ENCODE results near the gene KMO. TPM values are rescaled to one million over a fixed set of nuclear protein-coding genes. Genes with fewer than 3 reads are reported as not detected.

KMO gene
- total and polyA plus RNA-seq, 2 of the 8 experiments (the other 6 are each of a cell fraction or from before 2014, with no cell fraction given) = not detected

DNA sequence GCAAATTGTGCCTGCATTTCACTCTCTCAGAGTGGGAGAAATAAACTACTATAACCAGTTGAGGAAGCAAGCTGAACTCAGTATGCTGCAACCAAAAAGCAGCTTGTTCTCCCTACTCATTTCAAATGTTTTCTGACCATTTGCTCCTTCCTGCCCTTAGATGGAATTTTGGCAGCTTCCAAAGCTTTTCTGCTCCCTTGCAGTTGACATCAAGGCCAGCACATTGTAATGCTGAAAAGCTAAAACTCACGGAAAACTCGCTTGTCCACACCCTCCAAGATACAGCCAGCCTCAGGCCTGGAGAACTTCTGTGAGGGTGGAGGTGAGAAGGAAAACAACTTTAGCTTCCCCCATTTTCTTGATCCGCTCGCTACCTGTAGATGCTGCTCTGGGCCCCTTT lies 113.0 kb downstream of the KMO start:
- H3K56ac ChIP-seq (replicated peaks; ENCODE audit: insufficient read length, low read depth, low read length) = no peak overlapping the region
- no peak overlapping the region for H4K91ac ChIP-seq (replicated peaks; ENCODE audit: insufficient read length, low read length)
- H3K79me1 ChIP-seq (ENCODE audit: low read depth, low read length) = no peaks in the 10 kb centered on the region
- no peak overlapping the region for H3K27ac ChIP-seq (ENCODE audit: low read depth, low read length)
- no peak overlapping the region for H3K9ac ChIP-seq (replicated peaks in 1 of 4; ENCODE audit: extremely low read depth in 1 of 4, low read depth in 3 of 4, low read length in 3 of 4)
- H3K4me1 ChIP-seq (replicated peaks in 1 of 4; ENCODE audit: control insufficient read depth in 3 of 4, insufficient read depth in 4 of 4, low read length in 3 of 4) = no peaks in the 10 kb centered on the region; a peak in 2 of 7 replicates
- H2BK5ac ChIP-seq (ENCODE audit: low read depth, low read length) = no peak overlapping the region
- no peak overlapping the region for H2AK5ac ChIP-seq (ENCODE audit: low read depth, low read length)
- H2BK120ac ChIP-seq (replicated peaks; ENCODE audit: low read depth, low read length) = no peak overlapping the region
- no peak overlapping the region for H2BK20ac ChIP-seq (ENCODE audit: low read length)
- H2AFZ ChIP-seq (ENCODE audit: low read length) = peak overlapping the region; percentile 98
- H2BK15ac ChIP-seq (ENCODE audit: low read length) = no peak overlapping the region
- H4K8ac ChIP-seq (ENCODE audit: extremely low read depth, insufficient read depth, low read length) = no peak overlapping the region
- no peak overlapping the region for H4K5ac ChIP-seq (ENCODE audit: insufficient read length, low read depth, low read length)
- H3K36me3 ChIP-seq (ENCODE audit: control insufficient read depth in 2 of 4, insufficient read depth in 4 of 4, low read length in 3 of 4) = no peaks in the 10 kb centered on the region
- H3K79me2 ChIP-seq (ENCODE audit: control insufficient read depth in 1 of 2, insufficient read depth in 2 of 2, low read length in 2 of 2) = no peaks in the 10 kb centered on the region
- ChIA-PET CTCF (ENCODE audit: partially characterized antibody) (interaction anchor here (0.9 kb wide), 1 partner anchor 35 kb away, joined by 5 read pairs; no protein-coding TSS in a partner anchor), POLR2A (ENCODE audit: partially characterized antibody) (interaction anchor here (1.0 kb wide), 1 partner anchor 8 kb away, joined by 3 read pairs; no protein-coding TSS in a partner anchor)
- no peak overlapping the region for H3K14ac ChIP-seq (ENCODE audit: insufficient read length)
- H3K23ac ChIP-seq (ENCODE audit: insufficient read length) = no peak overlapping the region
- 0 out of 2 replicates have a peak, but pooled peaks cover 2% of the 10 kb centered on the region for H3K23me2 ChIP-seq (ENCODE audit: low read depth, low read length)
- TF ChIP-seq ZNF274 (IDR thresholded peaks at IDR 0.05; ENCODE audit: borderline replicate concordance, extremely low read depth, low read length) = no peak
- H3K4ac ChIP-seq (replicated peaks; ENCODE audit: insufficient read length, low read depth, low read length) = no peak overlapping the region
- peaks cover 0 to 6% of the 10 kb centered on the region in 2 experiments; a peak in 1 of 4 replicates for H3K9me3 ChIP-seq (ENCODE audit: insufficient read depth in 2 of 2, low read depth in 1 of 2, low read length in 1 of 2)
- no peaks in the 10 kb centered on the region; a peak in 1 of 7 replicates for H3K27me3 ChIP-seq (replicated peaks in 1 of 4; ENCODE audit: control insufficient read depth in 3 of 4, extremely low read depth in 1 of 4, insufficient read depth in 3 of 4, low read length in 3 of 4)
- no peak overlapping the region for H3K4me3 ChIP-seq (ENCODE audit: extremely low read depth in 1 of 4, insufficient read depth in 2 of 4, low read depth in 3 of 4, low read length in 4 of 4)
- no peaks in the 10 kb centered on the region for H4K20me1 ChIP-seq (replicated peaks in 1 of 2; ENCODE audit: control insufficient read depth in 1 of 2, insufficient read depth in 2 of 2, low read length in 2 of 2)
- H3K4me2 ChIP-seq (ENCODE audit: insufficient read depth in 1 of 2, low read depth in 2 of 2, low read length in 2 of 2) = no peak overlapping the region
- DNase-seq (ENCODE audit: low read depth in 1 of 2, low spot score in 2 of 2) = no peak
- 75% methylated on average over 4 of the region's 4 CpGs; no CpG with 5 or more reads in 1 of the 2 experiments for WGBS, 2 experiments (ENCODE audit: extremely low coverage in 1 of 2, insufficient coverage in 1 of 2, insufficient read length in 1 of 2, insufficient replicate concordance in 2 of 2, low coverage in 1 of 2, low lambda C conversion rate in 2 of 2, missing lambda C conversion rate in 1 of 2)
- no peak overlapping the region for H3K18ac ChIP-seq (ENCODE audit: extremely low read depth, low read length)
- FAIRE-seq = no peak
- H2BK12ac ChIP-seq (ENCODE audit: low read depth, low read length) = no peak overlapping the region

Other genes starting within 250 kb of the KMO start
- 2.1 and 3.0 TPM in 2 replicates for gene RGS7, start 175.2 kb upstream of the KMO start, total RNA-seq (2021; fragmentation: NEBNext Ultra II Directional; extraction: Animal tissue kit (Norgen Biotek cat#: 25700))
- gene RGS7, start 175.2 kb upstream of the KMO start, polyA plus RNA-seq (2011; rRNA removed) = 0.88 and 1.6 TPM in 2 replicates
- gene FH, start 12.6 kb upstream of the KMO start, total RNA-seq (2021; fragmentation: NEBNext Ultra II Directional; extraction: Animal tissue kit (Norgen Biotek cat#: 25700)) = 80.5 and 81.9 TPM in 2 replicates
- gene FH, start 12.6 kb upstream of the KMO start, polyA plus RNA-seq (2011; rRNA removed) = 28.1 and 45.0 TPM in 2 replicates
- 72.5 and 82.4 TPM in 2 replicates for gene CHML, start 108.0 kb downstream of the KMO start, total RNA-seq (2021; fragmentation: NEBNext Ultra II Directional; extraction: Animal tissue kit (Norgen Biotek cat#: 25700))
- 11.5 and 15.0 TPM in 2 replicates for gene CHML, start 108.0 kb downstream of the KMO start, polyA plus RNA-seq (2011; rRNA removed)
- gene OPN3, start 108.0 kb downstream of the KMO start, total RNA-seq (2021; fragmentation: NEBNext Ultra II Directional; extraction: Animal tissue kit (Norgen Biotek cat#: 25700)) = 18.1 and 19.4 TPM in 2 replicates
- gene OPN3, start 108.0 kb downstream of the KMO start, polyA plus RNA-seq (2011; rRNA removed) = 8.0 and 8.8 TPM in 2 replicates
- gene WDR64, start 119.9 kb downstream of the KMO start, total RNA-seq (2021; fragmentation: NEBNext Ultra II Directional; extraction: Animal tissue kit (Norgen Biotek cat#: 25700)) = not detected in 2 replicates
- gene WDR64, start 119.9 kb downstream of the KMO start, polyA plus RNA-seq (2011; rRNA removed) = 0.02 TPM in 1 of 2 replicates, not detected in the other